HG03442 (cell line): Measurements from ENCODE around the gene GPATCH4.
"Not testable (repeated sequence)": the region's sequence is repeated elsewhere in the genome, so short reads cannot be mapped to it uniquely, and the experiment has no call there.

Experiments
- ATAC-seq: cut with Tn5 transposase; IDR thresholded peaks from one replicate; pipeline ENCODE4 v1.9.1; 2021; ENCODE audit warnings: mild to moderate bottlenecking, moderate library complexity; ENCODE audit not compliant: unreplicated experiment

The GPATCH4 gene

DNA sequence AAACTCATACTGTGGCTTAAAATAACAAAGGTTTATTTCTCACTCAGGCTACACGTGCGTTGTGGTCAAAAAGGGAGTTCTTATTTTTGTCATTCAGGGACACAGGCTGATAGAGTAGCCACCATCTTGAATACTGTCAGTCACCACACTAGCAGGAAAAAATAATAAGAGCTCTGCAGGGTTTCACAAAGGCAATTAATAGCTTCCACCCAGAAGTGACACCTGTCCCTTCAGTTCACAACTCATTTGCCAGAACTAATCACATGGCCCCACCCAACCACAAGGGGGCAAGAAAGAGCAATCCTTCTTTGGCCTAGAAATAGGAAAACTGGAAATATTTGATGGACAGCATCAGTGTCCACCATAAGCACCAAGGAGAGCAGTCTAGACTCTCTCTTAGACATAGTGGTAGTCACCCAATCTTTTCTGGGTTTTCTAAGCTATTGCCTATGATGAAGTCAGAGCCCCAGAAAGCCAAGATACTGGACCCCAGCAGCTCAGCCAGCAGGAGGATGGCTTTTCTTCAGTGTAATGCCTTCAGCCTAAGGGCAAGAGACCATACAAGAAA, 26.1 kb upstream of the GPATCH4 start:
- ATAC-seq: no peak

GRCh38 chr1:156626079-156626438, 24.8 kb upstream of the GPATCH4 start:
- no peak for ATAC-seq

DNA sequence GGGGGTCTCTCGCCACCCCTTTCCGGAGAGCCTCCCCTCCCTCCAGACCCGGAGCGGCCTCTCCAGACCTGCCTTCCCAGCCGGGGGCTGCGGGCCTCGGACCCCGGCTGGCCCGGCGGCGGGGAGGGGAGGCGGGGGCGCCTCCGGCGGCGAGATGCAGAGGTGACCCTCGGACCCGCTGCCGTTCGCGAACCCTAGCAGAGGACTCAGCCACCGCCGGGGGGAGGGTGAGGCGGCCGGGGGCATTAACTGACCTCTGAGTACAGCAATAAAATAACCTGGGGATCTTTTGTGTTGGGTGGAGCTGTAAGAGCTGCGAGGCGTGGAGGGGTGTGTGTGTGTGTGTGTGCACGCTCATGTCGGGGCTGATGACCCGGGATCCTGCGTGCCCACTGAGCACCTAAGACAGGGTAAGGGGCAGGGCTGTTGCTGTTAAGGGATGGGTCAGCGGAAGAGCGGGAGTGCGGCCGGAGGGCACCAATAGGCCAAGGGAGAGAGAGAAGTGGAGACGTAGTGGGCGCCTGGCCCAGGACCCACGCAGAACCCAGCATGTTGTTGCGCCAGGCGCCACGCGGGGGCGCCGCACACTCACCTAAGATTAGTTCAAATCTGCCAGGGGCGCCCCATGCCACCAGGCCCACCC, 24.3 kb upstream of the GPATCH4 start:
- ATAC-seq: no peak

- ATAC-seq: no peak
Measured at GRCh38 chr1:156624814-156625435, 23.6 kb upstream of the GPATCH4 start.

- ATAC-seq: no peak
Measured at GRCh38 chr1:156623946-156624813, 22.9 kb upstream of the GPATCH4 start.

- ATAC-seq: no peak
Measured at GRCh38 chr1:156622581-156623297, 21.5 kb upstream of the GPATCH4 start.

GRCh38 chr1:156619582-156619955, 18.3 kb upstream of the GPATCH4 start:
- ATAC-seq: no peak

- no peak for ATAC-seq
Measured at GRCh38 chr1:156618853-156619581, 17.7 kb upstream of the GPATCH4 start, which contains the start of gene HAPLN2. Gene HAPLN2, plus strand, starts transcription at chr1:156619415. Its CDS starts 4,076 bp downstream, at chr1:156623491.

GRCh38 chr1:156616463-156616862, 15.2 kb upstream of the GPATCH4 start:
- ATAC-seq: no peak

- no peak for ATAC-seq
Measured at GRCh38 chr1:156615946-156616345, 14.7 kb upstream of the GPATCH4 start.

DNA sequence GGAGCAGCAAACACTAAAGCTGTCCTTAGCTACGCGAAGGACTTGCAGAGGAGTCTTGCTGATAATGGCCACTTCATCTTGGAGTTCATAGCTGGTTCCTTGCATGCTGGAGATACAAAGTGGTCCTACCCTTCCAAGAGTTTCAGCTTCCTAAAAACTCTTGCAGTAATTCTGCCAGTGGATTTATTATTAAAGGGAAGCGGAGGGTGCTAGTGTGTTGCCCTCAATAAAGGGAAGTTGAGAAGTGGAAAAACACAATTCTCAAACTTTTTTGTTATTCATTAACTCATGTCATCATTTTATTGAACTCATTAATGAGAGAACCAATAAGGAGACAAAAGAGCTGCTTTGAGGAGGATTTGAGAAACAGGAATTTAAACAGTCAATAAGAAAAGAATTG, 11.4 kb upstream of the GPATCH4 start:
- no peak for ATAC-seq

GRCh38 chr1:156610072-156610471, 8.8 kb upstream of the GPATCH4 start:
- ATAC-seq: not testable (repeated sequence)

GRCh38 chr1:156608981-156609380, 7.7 kb upstream of the GPATCH4 start:
- ATAC-seq: no peak

DNA sequence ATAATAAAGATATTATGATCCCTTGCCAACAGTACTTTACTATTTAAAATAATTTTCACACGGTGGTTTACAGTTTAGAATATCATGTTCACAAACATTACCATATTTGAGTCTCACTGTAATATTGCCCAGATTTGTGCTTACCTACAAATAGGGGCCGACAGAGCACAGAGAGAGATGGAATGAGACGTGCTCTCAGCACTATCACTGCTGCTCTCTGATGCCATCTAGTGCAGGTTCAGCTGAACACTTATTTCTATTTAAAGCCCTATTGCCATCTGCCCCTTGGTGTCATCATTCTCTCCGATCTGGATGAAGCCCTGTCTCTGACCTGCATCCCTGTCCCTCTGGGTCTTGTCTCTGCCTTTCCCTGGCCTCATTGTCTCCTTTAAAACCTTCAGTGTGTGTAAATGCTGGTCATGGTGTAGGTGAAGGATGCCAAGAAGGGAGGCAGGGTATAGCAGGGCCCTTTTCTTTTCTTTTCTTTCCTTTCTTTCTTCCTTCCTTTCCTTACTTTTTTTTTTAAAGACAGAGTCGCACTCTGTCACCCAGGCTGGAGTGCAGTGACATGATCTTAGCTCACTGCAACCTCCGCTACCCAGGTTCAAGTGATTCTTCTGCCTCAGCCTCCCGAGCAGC, 6.9 kb upstream of the GPATCH4 start:
- peak; percentile 64 for ATAC-seq

DNA sequence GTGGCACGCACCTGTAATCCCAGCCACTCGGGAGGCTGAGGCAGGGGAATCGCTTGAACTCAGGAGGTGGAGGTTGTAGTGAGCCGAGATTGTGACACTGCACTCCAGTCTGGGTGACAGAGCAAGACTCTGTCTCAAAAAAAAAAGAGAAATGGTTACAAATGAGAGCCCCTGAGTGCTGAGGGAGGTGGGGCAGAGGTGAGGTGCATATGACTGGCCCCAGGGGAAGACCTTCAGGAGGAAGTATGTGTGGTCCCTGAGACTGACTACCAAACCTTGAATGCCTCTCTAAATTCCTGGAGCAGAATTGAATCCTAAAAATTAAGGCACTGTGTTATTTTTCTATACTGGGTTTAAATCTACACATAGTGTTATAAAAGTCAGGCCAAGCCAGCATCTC, 6.1 kb upstream of the GPATCH4 start:
- not testable (repeated sequence) for ATAC-seq

GRCh38 chr1:156602557-156602993, 1.3 kb upstream of the GPATCH4 start:
- no peak for ATAC-seq

- ATAC-seq: no peak
Measured at GRCh38 chr1:156601892-156602291, 613 bp upstream of the GPATCH4 start.

- ATAC-seq: no peak
Measured at GRCh38 chr1:156600733-156601121, 552 bp downstream of the GPATCH4 start.

DNA sequence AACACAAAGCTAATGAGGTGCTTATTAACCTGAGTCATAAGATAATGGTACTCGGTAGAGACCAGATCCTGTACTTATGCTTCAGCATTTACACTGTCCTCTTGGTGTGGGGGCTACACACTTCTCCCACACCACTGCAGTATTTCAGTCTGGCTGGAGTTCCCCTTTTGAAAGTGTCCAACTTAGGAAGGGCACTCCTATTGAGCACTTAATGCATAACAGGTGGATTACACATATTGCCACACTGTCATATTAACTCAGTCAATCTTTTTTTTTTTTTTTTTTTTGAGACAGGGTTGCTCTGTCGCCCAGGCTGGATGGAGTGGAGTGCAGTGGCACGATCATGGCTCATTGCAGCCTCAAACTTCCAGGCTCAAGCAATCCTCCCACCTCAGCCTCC, 1.5 kb downstream of the GPATCH4 start:
- ATAC-seq: no peak
